ENCODE data around the gene PWP1.

Gene PWP1

GRCh38 chr12:107666009-107666408 lies 19.6 kb upstream of the PWP1 start:
- TF ChIP-seq, protein P1, sequence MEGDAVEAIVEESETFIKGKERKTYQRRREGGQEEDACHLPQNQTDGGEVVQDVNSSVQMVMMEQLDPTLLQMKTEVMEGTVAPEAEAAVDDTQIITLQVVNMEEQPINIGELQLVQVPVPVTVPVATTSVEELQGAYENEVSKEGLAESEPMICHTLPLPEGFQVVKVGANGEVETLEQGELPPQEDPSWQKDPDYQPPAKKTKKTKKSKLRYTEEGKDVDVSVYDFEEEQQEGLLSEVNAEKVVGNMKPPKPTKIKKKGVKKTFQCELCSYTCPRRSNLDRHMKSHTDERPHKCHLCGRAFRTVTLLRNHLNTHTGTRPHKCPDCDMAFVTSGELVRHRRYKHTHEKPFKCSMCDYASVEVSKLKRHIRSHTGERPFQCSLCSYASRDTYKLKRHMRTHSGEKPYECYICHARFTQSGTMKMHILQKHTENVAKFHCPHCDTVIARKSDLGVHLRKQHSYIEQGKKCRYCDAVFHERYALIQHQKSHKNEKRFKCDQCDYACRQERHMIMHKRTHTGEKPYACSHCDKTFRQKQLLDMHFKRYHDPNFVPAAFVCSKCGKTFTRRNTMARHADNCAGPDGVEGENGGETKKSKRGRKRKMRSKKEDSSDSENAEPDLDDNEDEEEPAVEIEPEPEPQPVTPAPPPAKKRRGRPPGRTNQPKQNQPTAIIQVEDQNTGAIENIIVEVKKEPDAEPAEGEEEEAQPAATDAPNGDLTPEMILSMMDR (IDR thresholded peaks at IDR 0.05; ENCODE audit: low read depth, low read length, missing control alignments) = no peak
- H3K4me3 ChIP-seq (ENCODE audit: low read depth, low read length) = no peak overlapping the region
- no peak for DNase-seq (ENCODE audit: low read depth)

- no peak for DNase-seq (ENCODE audit: low read depth)
- H3K4me3 ChIP-seq (ENCODE audit: low read depth, low read length) = no peak overlapping the region
- TF ChIP-seq, protein P1 (IDR thresholded peaks at IDR 0.05; ENCODE audit: low read depth, low read length, missing control alignments) = no peak
These were observed 18.1 kb upstream of the PWP1 start for GRCh38 chr12:107667464-107667863.

GRCh38 chr12:107668320-107669098 lies 17.1 kb upstream of the PWP1 start:
- DNase-seq (ENCODE audit: low read depth) = no peak
- TF ChIP-seq, protein P1 (IDR thresholded peaks at IDR 0.05; ENCODE audit: low read depth, low read length, missing control alignments) = no peak
- H3K4me3 ChIP-seq (ENCODE audit: low read depth, low read length) = no peak overlapping the region

DNA sequence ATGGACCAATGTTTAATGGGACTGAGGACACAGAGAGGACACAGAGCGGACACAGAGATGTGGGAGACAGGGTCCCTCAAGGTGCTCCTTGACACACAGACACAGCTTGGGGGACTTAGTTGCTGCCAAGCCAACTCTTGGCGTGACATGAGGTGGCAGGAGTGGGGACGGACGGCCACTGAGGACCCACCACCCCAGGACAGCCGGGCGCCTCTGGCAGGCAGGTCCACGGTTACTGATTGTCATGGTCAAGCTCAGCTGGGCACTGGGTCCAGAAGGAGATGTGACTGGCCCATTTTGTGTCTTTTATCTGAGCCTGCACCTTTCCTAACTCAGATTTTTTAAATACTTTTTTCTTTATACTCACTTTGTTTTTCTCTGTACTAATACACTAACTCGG lies 15.7 kb upstream of the PWP1 start:
- no peak overlapping the region for H3K4me3 ChIP-seq (ENCODE audit: low read depth, low read length)
- TF ChIP-seq, protein P1 (IDR thresholded peaks at IDR 0.05; ENCODE audit: low read depth, low read length, missing control alignments) = no peak
- DNase-seq (ENCODE audit: low read depth) = no peak

- no peak overlapping the region for H3K4me3 ChIP-seq (ENCODE audit: low read depth, low read length)
- no peak for DNase-seq (ENCODE audit: low read depth)
- TF ChIP-seq, protein P1 (IDR thresholded peaks at IDR 0.05; ENCODE audit: low read depth, low read length, missing control alignments) = peak; percentile 92
These were observed 14.5 kb upstream of the PWP1 start for GRCh38 chr12:107670999-107671643.

- no peak for DNase-seq (ENCODE audit: low read depth)
- TF ChIP-seq, protein P1 (IDR thresholded peaks at IDR 0.05; ENCODE audit: low read depth, low read length, missing control alignments) = no peak
- H3K4me3 ChIP-seq (ENCODE audit: low read depth, low read length) = no peak overlapping the region
These were observed 7.9 kb upstream of the PWP1 start for GRCh38 chr12:107677671-107678070.

Measured in GM12864 (cell line).